ENCODE measurements around the gene CEP57. TPM values are rescaled to one million over a fixed set of nuclear protein-coding genes. Genes with fewer than 3 reads are reported as not detected.

Gene CEP57
- total and polyA plus RNA-seq, 2 of the 13 experiments (the other 11 are each of a cell fraction or from before 2014, with no cell fraction given): 34.3 to 59.4 TPM

DNA sequence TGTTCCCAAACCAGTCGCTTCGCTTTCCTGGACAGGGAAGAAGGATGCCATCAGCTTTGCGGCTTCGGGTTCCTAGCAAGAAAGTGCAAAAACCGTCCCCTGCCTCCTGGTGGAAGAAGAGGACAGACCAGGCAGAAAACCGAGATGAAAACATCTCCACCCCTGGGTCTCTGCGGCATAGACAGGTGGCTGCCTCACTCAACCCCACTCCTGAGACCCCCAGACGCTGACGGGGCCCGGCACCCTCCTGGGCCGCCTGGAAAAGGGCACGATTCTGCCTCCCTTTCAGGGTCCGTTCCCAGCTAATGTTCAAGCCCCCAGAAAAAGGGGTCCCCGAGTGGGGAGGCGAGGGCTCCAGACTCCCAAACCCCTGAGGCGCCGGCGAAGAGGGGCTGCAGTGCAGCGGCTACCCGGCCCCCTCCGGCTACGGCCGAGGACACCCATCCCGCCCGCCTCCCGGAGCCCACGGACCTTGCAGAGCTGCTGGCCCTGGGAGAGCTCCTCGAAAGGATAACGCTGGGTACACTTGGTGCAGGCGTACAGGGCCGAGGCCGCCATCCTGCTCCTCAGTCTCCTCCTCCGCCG is 1.3 kb upstream of the CEP57 start (continued):
- TF ChIP-seq YEATS4 (CRISPR knock-in tag; IDR thresholded peaks at IDR 0.05; ENCODE audit: borderline replicate concordance) (no peak), MAFK (conservative IDR thresholded peaks at IDR 0.05 in 1 of 2, IDR thresholded peaks at IDR 0.05 in 1 of 2; ENCODE audit: low read length in 2 of 2) (no peak), ZFP41 (CRISPR knock-in tag; IDR thresholded peaks at IDR 0.05; ENCODE audit: borderline replicate concordance) (no peak), SMAD1 (CRISPR knock-in tag; IDR thresholded peaks at IDR 0.05; ENCODE audit: borderline replicate concordance, low read depth) (no peak), ZNF12 (CRISPR knock-in tag; IDR thresholded peaks at IDR 0.05) (no peak), NBN (conservative IDR thresholded peaks at IDR 0.05) (no peak), CBFB (CRISPR knock-in tag; IDR thresholded peaks at IDR 0.05) (no peak), ZNF841 (CRISPR knock-in tag; IDR thresholded peaks at IDR 0.05; ENCODE audit: borderline replicate concordance) (no peak), SNAI1 (CRISPR knock-in tag; IDR thresholded peaks at IDR 0.05; ENCODE audit: borderline replicate concordance) (peak; percentile 28; the same call in 1 of the 2 replicates), TOE1 (CRISPR knock-in tag; IDR thresholded peaks at IDR 0.05) (0 out of 2 replicates have a peak, but pooled peaks have one; percentile 9), NFE2L2 (IDR thresholded peaks at IDR 0.05; ENCODE audit: low read length) (no peak), KDM5B (CRISPR knock-in tag; IDR thresholded peaks at IDR 0.05; ENCODE audit: borderline replicate concordance) (0 out of 2 replicates have a peak, but pooled peaks have one; percentile 33), AGO2 (optimal IDR thresholded peaks at IDR 0.05; ENCODE audit: low read depth, low read length) (peak; percentile 88), ZNF230 (CRISPR knock-in tag; IDR thresholded peaks at IDR 0.05) (0 out of 2 replicates have a peak, but pooled peaks have one; percentile 44), CHD4 (IDR thresholded peaks at IDR 0.05; ENCODE audit: borderline replicate concordance, low read length) (no peak)
- TF ChIP-seq, protein P1, sequence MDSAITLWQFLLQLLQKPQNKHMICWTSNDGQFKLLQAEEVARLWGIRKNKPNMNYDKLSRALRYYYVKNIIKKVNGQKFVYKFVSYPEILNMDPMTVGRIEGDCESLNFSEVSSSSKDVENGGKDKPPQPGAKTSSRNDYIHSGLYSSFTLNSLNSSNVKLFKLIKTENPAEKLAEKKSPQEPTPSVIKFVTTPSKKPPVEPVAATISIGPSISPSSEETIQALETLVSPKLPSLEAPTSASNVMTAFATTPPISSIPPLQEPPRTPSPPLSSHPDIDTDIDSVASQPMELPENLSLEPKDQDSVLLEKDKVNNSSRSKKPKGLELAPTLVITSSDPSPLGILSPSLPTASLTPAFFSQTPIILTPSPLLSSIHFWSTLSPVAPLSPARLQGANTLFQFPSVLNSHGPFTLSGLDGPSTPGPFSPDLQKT (CRISPR knock-in tag; IDR thresholded peaks at IDR 0.05; ENCODE audit: borderline replicate concordance): 0 out of 2 replicates have a peak, but pooled peaks have one; percentile 18
- TF ChIP-seq, protein P2, sequence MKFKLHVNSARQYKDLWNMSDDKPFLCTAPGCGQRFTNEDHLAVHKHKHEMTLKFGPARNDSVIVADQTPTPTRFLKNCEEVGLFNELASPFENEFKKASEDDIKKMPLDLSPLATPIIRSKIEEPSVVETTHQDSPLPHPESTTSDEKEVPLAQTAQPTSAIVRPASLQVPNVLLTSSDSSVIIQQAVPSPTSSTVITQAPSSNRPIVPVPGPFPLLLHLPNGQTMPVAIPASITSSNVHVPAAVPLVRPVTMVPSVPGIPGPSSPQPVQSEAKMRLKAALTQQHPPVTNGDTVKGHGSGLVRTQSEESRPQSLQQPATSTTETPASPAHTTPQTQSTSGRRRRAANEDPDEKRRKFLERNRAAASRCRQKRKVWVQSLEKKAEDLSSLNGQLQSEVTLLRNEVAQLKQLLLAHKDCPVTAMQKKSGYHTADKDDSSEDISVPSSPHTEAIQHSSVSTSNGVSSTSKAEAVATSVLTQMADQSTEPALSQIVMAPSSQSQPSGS (CRISPR knock-in tag; IDR thresholded peaks at IDR 0.05): no peak
- TF ChIP-seq, protein P3, sequence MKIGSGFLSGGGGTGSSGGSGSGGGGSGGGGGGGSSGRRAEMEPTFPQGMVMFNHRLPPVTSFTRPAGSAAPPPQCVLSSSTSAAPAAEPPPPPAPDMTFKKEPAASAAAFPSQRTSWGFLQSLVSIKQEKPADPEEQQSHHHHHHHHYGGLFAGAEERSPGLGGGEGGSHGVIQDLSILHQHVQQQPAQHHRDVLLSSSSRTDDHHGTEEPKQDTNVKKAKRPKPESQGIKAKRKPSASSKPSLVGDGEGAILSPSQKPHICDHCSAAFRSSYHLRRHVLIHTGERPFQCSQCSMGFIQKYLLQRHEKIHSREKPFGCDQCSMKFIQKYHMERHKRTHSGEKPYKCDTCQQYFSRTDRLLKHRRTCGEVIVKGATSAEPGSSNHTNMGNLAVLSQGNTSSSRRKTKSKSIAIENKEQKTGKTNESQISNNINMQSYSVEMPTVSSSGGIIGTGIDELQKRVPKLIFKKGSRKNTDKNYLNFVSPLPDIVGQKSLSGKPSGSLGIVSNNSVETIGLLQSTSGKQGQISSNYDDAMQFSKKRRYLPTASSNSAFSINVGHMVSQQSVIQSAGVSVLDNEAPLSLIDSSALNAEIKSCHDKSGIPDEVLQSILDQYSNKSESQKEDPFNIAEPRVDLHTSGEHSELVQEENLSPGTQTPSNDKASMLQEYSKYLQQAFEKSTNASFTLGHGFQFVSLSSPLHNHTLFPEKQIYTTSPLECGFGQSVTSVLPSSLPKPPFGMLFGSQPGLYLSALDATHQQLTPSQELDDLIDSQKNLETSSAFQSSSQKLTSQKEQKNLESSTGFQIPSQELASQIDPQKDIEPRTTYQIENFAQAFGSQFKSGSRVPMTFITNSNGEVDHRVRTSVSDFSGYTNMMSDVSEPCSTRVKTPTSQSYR (CRISPR knock-in tag; IDR thresholded peaks at IDR 0.05; ENCODE audit: borderline replicate concordance): no peak
- TF ChIP-seq, protein P4, sequence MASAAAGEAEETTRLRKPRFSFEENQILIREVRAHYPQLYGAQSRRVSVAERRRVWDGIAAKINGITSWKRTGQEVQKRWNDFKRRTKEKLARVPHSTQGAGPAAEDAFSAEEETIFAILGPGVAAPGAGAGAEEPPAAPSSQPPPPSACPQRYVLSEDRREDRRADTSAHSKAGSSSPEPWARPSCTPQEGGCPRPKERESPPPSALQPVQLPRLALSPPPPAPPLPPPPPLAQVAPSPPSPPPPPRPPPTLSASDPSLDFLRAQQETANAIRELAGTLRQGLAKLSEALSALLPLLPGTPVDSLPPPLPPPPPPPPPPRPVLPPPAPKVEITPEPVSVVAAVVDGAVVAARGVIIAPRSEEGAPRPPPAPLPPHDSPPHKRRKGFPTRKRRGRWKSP (CRISPR knock-in tag; IDR thresholded peaks at IDR 0.05): no peak
- TF ChIP-seq, protein P5, sequence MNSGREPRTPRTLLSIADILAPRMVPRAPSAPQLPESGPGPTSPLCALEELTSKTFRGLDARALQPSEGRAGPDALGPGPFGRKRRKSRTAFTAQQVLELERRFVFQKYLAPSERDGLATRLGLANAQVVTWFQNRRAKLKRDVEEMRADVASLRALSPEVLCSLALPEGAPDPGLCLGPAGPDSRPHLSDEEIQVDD (CRISPR knock-in tag; IDR thresholded peaks at IDR 0.05; ENCODE audit: borderline replicate concordance): no peak
- TF ChIP-seq, protein P6, sequence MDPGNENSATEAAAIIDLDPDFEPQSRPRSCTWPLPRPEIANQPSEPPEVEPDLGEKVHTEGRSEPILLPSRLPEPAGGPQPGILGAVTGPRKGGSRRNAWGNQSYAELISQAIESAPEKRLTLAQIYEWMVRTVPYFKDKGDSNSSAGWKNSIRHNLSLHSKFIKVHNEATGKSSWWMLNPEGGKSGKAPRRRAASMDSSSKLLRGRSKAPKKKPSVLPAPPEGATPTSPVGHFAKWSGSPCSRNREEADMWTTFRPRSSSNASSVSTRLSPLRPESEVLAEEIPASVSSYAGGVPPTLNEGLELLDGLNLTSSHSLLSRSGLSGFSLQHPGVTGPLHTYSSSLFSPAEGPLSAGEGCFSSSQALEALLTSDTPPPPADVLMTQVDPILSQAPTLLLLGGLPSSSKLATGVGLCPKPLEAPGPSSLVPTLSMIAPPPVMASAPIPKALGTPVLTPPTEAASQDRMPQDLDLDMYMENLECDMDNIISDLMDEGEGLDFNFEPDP (CRISPR knock-in tag; conservative IDR thresholded peaks at IDR 0.05): no peak
